Dermis microvascular lymphatic vessel endothelial cell (primary cell): Measurements from ENCODE around the gene LRRC45. TPM values are rescaled to one million over a fixed set of nuclear protein-coding genes. Genes with fewer than 3 reads are reported as not detected.

Source experiments
- DNase-seq, 2 donors: peaks; one replicate each; pipeline versions ENCODE4 v3.0.0 to v3.0.0-alpha.2; 2010; ENCODE audit warnings: low read depth in 2 of 2
- total RNA-seq: library from RNA; depleted of rRNA; stranded (reverse); fragments of >200 nt; gene quantifications from 2 replicates; pipeline ENCODE4 v1.2.1, GENCODE V29; 2014

The LRRC45 gene
- total RNA-seq, 1 donor from 2014 or later = 10.1 TPM

DNA sequence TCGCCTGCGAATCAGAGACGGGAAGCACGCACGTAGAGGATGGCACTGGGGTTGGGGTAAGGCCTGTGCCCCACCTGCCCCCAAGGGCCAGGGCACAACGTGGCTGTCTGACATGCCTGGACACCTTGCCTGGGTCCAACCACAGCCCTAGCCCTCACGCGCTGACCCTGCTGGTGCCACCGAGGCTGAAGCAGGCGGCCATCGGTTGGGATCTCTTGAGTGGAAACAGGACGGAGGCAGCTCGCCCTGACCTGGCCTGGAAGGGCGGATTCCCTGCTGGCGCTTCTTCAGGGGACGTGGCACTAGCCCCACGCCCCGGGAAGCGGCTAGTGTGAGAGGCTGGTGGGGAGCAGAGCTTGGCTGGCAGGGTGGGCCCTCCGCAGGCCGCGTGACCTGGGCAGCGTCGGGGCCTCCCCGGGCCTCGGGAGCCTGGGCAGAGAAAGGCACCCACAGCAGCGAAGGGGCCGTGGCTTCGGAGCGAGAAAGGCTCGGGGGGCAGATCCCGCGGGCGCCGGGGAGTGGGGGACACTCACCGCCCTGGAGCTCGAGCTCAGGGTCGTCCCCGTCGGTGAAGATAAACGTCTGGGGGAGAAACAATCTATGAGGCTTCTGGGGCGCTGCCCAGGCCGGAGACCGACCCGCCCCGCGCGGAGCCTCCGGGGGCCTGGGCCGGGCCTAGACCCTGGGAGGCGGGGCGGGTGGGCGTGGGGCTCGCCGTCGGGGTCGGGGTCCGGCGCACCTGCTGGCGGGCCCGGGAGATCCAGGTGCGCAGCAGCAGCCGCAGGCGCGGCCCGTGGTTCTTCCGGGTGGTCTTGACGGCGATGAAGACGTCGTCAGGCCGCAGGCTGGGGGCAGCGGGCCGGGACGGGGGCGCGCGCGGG lies 27.9 kb downstream of the LRRC45 start:
- no peak for DNase-seq

DNA sequence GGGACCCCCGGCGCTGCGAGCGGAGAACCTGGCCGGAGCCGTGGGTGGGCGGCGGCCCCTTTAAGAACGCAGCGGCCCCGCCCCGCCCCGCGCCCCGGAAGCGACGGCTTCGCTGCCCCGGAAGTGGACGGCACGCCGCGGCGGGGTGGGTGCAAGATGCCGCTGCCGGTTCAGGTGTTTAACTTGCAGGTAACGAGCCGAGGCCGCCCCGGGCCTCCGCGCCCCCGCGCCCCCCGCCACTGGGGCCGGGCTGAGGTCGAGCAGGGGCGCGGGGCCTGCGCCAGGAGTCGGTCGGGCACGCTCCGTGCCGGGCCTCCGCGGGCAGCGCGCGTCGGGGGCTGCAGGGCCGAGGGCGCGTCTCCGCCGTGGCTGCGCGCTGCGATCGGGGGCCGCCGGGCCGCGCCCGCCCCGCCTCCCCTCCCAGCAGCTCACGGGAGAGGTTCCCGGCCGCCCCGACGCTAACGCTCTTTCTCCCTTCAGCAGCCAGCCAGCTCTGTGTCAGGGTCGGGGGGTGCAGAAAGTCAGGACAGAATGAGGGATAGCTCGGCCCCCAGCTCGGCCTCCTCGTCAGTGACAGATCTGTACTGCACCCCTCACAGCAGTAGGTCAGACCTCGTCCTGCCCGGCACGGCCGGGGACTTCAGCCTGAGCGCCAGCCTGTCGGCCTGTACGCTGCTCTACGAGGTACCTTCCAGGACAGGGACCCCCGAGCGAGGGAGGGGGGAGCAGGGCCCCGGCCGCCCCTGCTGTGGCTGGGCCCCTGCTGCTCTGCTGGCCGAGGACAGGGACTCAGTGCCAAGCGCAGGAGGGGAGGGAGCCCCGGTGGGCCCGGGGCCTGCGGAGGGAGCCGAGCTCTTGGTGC lies 28.9 kb downstream of the LRRC45 start, which contains the start of the genes GPS1 and RFNG:
GPS1 (plus strand) TSS at position 123 of the 862 bp plus-strand sequence; CDS start at position 157, 34 bp downstream.
RFNG (minus strand) TSS at position 36 of the 862 bp plus-strand sequence. CDS start 45 bp downstream, outside the sequence.
- peak in 1 of 2 donors; percentile 58 for DNase-seq

- no peak for DNase-seq
These were observed 29.5 kb downstream of the LRRC45 start for GRCh38 chr17:82052638-82053059.

DNA sequence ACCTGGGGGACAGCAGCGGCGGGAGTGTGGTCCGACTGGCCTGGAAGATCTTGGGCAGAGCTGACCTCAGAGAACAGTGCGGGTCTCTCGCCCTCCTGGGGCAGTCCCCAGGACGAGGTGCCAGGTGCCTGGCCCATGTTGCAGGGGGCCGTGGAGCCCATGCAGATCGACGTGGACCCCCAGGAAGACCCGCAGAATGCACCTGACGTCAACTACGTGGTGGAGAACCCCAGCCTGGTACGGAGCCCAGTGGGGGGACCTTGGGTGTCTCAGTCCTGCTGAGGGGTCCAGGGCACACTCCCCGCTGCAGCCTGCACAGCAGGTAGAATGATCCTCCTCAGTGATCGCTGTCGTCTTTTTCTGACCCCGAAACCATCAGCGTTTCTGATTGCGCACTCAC lies 30.0 kb downstream of the LRRC45 start:
- DNase-seq = no peak

- no peak for DNase-seq
These were observed 30.6 kb downstream of the LRRC45 start for GRCh38 chr17:82053556-82054263.

DNA sequence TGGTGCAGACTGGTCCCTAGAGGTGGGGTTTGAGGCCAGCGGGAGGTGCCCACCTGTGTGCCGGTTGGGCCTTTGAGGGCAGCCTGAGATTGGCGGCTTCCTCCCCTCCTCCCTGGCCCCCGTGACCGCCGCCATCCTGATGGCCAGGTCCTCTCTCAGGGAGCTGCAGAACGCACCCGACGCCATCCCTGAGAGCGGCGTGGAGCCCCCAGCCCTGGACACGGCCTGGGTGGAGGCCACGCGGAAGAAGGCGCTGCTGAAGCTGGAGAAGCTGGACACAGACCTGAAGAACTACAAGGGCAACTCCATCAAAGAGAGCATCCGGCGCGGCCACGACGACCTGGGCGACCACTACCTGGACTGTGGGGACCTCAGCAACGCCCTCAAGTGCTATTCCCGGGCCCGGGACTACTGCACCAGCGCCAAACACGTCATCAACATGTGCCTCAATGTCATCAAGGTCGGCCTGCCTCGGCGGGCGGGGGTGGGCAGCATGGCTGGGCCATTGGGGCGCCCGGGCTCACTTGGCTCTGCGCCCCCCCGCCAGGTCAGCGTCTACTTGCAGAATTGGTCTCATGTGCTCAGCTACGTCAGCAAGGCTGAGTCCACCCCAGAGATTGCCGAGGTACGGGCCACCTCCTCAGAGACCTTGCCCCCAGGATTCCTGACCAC lies 31.4 kb downstream of the LRRC45 start:
- DNase-seq = no peak

DNA sequence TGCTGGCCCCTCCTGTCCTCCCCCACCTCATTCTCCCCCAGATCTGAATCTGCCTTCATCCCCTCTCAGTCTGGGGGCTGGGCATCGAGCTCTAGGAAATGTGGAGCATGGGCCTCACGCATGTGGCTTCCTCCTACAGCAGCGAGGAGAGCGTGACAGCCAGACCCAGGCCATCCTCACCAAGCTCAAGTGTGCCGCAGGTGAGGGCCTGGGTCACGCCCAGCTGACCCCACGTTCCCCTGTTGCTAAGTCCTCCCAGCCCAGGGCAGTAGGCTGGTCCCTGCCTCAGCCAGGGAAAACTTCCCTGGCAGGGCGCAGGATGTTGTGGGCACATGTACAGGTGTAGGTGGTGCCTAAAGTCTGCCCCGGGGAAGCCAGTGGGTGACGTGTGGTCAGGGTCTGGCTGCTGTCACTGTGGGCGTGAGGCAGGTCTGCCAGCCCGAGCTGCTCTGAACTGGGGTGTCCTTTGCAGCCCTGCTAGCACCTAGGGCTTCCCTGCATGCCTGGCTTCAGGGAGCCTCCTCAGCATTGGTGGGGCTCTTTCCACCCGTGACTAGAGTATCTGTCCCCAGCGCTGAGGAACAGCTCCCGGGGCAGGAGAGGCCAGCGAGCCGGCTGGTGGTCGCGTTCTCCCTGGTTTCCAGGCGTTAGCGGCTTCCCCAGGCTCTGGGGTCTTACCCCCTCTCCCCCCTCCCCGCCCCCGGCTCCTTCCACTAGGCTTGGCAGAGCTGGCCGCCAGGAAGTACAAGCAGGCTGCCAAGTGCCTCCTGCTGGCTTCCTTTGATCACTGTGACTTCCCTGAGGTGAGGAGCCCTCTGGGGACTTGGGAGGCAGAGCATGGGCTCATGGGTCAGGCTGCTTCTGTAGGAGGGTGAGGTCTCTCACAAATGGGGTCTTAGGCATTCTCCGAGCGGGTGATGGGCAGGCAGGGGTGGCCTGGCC lies 32.2 kb downstream of the LRRC45 start:
- DNase-seq = no peak

DNA sequence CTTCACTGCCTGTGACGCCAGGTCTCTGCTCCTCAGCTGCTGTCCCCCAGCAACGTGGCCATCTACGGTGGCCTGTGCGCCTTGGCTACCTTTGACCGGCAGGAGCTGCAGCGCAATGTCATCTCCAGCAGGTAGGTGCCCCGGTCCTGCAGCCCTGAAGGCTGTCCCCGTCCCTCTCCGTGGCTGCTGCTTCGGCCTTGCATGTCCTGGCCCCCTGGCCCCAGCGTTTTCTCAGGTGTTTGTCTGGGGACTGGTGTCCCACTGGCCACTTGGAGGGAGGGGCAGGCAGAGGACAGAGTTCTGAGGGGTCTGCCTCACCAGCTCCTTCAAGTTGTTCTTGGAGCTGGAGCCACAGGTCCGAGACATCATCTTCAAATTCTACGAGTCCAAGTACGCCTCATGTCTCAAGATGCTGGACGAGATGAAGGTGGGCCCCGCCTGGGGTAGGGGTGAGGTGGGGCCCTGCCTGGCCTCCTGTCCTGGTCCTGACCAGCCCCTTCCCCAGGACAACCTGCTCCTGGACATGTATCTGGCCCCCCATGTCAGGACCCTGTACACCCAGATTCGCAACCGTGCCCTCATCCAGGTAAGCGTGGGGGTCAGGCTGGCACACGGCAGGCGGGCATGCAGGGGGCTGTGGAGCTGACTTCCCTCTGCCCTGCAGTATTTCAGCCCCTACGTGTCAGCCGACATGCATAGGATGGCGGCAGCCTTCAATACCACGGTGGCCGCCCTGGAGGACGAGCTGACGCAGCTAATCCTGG lies 33.0 kb downstream of the LRRC45 start:
- no peak for DNase-seq

DNA sequence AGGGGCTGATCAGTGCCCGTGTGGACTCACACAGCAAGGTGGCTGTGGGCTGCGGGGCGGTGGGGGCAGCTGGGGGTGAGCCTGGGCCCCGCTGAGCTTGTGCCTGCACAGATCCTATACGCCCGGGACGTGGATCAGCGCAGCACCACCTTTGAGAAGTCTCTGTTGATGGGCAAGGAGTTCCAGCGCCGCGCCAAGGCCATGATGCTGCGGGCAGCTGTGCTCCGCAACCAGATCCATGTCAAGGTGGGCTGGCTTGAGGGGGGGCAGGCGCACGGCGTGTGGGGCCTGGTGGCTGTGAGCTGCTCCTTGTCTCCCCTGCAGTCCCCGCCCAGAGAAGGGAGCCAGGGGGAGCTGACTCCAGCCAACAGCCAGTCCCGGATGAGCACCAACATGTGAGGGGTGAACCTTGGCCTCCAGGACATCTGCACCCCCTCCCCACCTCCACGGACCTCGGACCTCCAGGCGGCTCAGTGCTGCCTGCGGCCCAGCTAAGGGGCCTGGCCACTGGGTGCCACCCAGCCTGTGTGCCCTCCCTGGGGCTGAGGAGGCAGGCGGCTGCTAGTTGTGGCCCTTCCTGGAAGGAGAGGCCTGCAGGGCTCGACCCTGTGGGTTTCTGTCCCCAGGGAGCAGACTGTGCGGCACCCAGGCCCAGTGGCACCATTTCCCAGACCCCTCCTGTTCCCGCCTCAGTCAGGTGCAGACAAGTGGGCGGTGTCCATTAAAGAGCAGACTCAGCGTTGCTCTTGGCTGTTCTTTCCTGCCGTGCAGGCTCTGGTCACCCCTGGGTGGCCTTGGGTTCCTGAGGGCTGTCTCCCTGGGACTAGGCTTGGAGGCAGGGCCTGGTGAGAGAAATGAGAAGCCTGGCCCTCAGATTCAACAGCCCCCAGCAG lies 33.9 kb downstream of the LRRC45 start:
- DNase-seq = no peak

GRCh38 chr17:82058230-82058854 lies 35.2 kb downstream of the LRRC45 start:
- no peak for DNase-seq

GRCh38 chr17:82058855-82059249 lies 35.7 kb downstream of the LRRC45 start:
- DNase-seq = no peak

DNA sequence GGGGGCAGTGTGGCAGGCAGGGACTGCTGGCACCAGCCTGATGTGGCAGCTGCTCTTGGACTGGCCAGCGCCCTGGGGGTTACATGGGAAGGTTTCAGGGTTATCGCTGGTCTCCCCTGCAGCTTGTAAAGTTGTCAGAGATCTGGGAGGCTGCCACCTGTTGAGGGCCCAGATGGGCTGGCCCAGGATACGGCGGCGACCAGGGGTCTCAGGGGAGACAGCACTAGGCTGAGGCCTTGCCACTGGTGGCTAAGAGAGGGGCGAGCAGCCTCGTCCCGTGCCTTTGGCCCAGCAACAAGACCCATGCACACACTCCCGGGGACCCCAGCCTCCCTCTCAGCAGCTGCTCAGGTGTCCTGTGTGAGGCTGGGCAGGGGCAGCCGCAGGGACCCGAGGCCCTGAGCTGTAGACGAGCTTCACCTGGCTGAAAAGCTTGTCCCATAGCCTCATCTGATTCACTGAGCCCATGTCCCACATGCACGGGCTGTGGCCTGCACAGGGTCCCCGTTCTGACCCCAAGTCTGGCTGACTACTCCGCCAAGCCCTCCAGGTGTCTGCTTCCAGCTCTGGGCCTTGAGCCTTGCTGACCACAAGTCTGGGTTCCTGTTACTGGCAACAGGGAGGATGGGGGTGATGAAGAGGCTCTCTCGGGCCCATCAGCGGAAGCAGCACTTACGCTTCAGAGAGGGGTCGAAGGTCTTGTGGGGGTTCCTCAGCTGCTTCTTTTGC lies 36.3 kb downstream of the LRRC45 start:
- no peak for DNase-seq

DNA sequence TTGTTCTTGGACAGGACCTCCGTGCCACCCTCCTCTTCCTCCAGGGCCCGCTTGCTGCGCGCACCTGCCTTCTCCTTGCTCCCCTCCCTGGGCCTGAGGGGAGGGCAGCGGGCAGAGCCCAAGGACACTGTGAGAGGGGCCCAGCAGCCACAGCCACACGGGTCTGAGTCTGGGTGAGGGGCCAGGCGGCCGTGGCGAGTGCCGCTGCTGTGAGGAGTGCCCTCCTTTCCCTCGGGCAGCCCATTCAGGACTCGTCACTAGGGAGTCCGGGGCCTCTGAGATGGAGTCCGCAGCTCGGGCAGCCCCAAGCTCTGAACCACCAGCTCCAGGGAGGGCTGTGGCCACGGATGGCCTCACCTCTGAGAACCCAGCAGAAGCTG lies 36.9 kb downstream of the LRRC45 start:
- no peak for DNase-seq

- DNase-seq = no peak
These were observed 37.5 kb downstream of the LRRC45 start for GRCh38 chr17:82060614-82061013.

- DNase-seq = no peak
These were observed 38.2 kb downstream of the LRRC45 start for GRCh38 chr17:82061047-82061925.
